ENCODE data around the gene CES1.
"Not testable (repeated sequence)": the region's sequence is repeated elsewhere in the genome, so short reads cannot be mapped to it uniquely, and the experiment has no call there.

CES1 gene

GRCh38 chr16:55782793-55783091 is 50.2 kb downstream of the CES1 start:
- H3K4me3 Mint-ChIP-seq; H3K27me3 Mint-ChIP-seq (ENCODE audit: low read depth); H3K27ac Mint-ChIP-seq; H3K36me3 Mint-ChIP-seq (ENCODE audit: low read depth); H3K9me3 Mint-ChIP-seq; H3K4me1 Mint-ChIP-seq (ENCODE audit: low read depth): not testable (repeated sequence)

- not testable (repeated sequence) for H3K4me1 Mint-ChIP-seq (ENCODE audit: low read depth); H3K9me3 Mint-ChIP-seq; H3K27me3 Mint-ChIP-seq (ENCODE audit: low read depth); H3K4me3 Mint-ChIP-seq; H3K27ac Mint-ChIP-seq; H3K36me3 Mint-ChIP-seq (ENCODE audit: low read depth)
Observed at GRCh38 chr16:55782091-55782792, 50.7 kb downstream of the CES1 start.

GRCh38 chr16:55781456-55781855 is 51.4 kb downstream of the CES1 start:
- H3K4me1 Mint-ChIP-seq (ENCODE audit: low read depth); H3K27me3 Mint-ChIP-seq (ENCODE audit: low read depth); H3K27ac Mint-ChIP-seq; H3K9me3 Mint-ChIP-seq; H3K4me3 Mint-ChIP-seq; H3K36me3 Mint-ChIP-seq (ENCODE audit: low read depth): not testable (repeated sequence)

- H3K27ac Mint-ChIP-seq; H3K36me3 Mint-ChIP-seq (ENCODE audit: low read depth); H3K9me3 Mint-ChIP-seq; H3K4me3 Mint-ChIP-seq; H3K27me3 Mint-ChIP-seq (ENCODE audit: low read depth); H3K4me1 Mint-ChIP-seq (ENCODE audit: low read depth): not testable (repeated sequence)
Observed at GRCh38 chr16:55780095-55780407, 52.8 kb downstream of the CES1 start.

- Mint-ChIP-seq H3K9me3 (no peaks in the 10 kb centered on the region), H3K4me1 (ENCODE audit: low read depth) (no peaks in the 10 kb centered on the region), H3K27ac (no peak overlapping the region), H3K27me3 (ENCODE audit: low read depth) (no peaks in the 10 kb centered on the region), H3K4me3 (no peak overlapping the region), H3K36me3 (ENCODE audit: low read depth) (no peaks in the 10 kb centered on the region)
Observed at GRCh38 chr16:55779402-55780094, 53.3 kb downstream of the CES1 start.

GRCh38 chr16:55778757-55779156 is 54.1 kb downstream of the CES1 start:
- Mint-ChIP-seq H3K9me3 (no peaks in the 10 kb centered on the region), H3K4me1 (ENCODE audit: low read depth) (no peaks in the 10 kb centered on the region), H3K27me3 (ENCODE audit: low read depth) (no peaks in the 10 kb centered on the region), H3K36me3 (ENCODE audit: low read depth) (no peaks in the 10 kb centered on the region), H3K4me3 (no peak overlapping the region), H3K27ac (no peak overlapping the region)

- no peak overlapping the region for H3K27ac Mint-ChIP-seq
- no peaks in the 10 kb centered on the region for H3K27me3 Mint-ChIP-seq (ENCODE audit: low read depth)
- H3K4me3 Mint-ChIP-seq, result no peak overlapping the region
- H3K36me3 Mint-ChIP-seq (ENCODE audit: low read depth), result no peaks in the 10 kb centered on the region
- H3K9me3 Mint-ChIP-seq, result no peaks in the 10 kb centered on the region
- H3K4me1 Mint-ChIP-seq (ENCODE audit: low read depth), result peaks cover 1% of the 10 kb centered on the region
Observed at GRCh38 chr16:55775857-55776256, 57.0 kb downstream of the CES1 start.

- Mint-ChIP-seq H3K27ac (no peak overlapping the region), H3K4me3 (no peak overlapping the region), H3K27me3 (ENCODE audit: low read depth) (no peaks in the 10 kb centered on the region), H3K36me3 (ENCODE audit: low read depth) (no peaks in the 10 kb centered on the region), H3K4me1 (ENCODE audit: low read depth) (peaks cover 3% of the 10 kb centered on the region), H3K9me3 (no peaks in the 10 kb centered on the region)
Observed at GRCh38 chr16:55773859-55774549, 58.9 kb downstream of the CES1 start.

GRCh38 chr16:55765161-55765560 is 67.7 kb downstream of the CES1 start:
- no peaks in the 10 kb centered on the region for H3K36me3 Mint-ChIP-seq (ENCODE audit: low read depth)
- no peaks in the 10 kb centered on the region for H3K4me1 Mint-ChIP-seq (ENCODE audit: low read depth)

GRCh38 chr16:55760310-55761001 is 72.4 kb downstream of the CES1 start:
- no peak overlapping the region for H3K4me3 Mint-ChIP-seq
- no peak overlapping the region for H3K27ac Mint-ChIP-seq
- peaks cover 37% of the 10 kb centered on the region for H3K27me3 Mint-ChIP-seq (ENCODE audit: low read depth)
- no peaks in the 10 kb centered on the region for H3K36me3 Mint-ChIP-seq (ENCODE audit: low read depth)
- H3K4me1 Mint-ChIP-seq (ENCODE audit: low read depth), result no peaks in the 10 kb centered on the region
- H3K9me3 Mint-ChIP-seq, result no peaks in the 10 kb centered on the region

More at GRCh38 chr16:55765161-55765560, 67.7 kb downstream of the CES1 start:
- Mint-ChIP-seq H3K27ac (no peak overlapping the region), H3K27me3 (ENCODE audit: low read depth) (peaks cover 18% of the 10 kb centered on the region), H3K9me3 (no peaks in the 10 kb centered on the region), H3K4me3 (no peak overlapping the region)

- not testable (repeated sequence) for H3K4me3 Mint-ChIP-seq; H3K4me1 Mint-ChIP-seq (ENCODE audit: low read depth); H3K9me3 Mint-ChIP-seq; H3K27ac Mint-ChIP-seq; H3K36me3 Mint-ChIP-seq (ENCODE audit: low read depth)
- H3K27me3 Mint-ChIP-seq (ENCODE audit: low read depth), result peaks cover 37% of the 10 kb centered on the region
Observed at GRCh38 chr16:55759965-55760309, 73.0 kb downstream of the CES1 start.

GRCh38 chr16:55757595-55758527 is 75.0 kb downstream of the CES1 start:
- H3K4me3 Mint-ChIP-seq, H3K27ac Mint-ChIP-seq: not testable (repeated sequence)
- peaks cover 16% of the 10 kb centered on the region for H3K36me3 Mint-ChIP-seq (ENCODE audit: low read depth)
- H3K4me1 Mint-ChIP-seq (ENCODE audit: low read depth), result peaks cover 12% of the 10 kb centered on the region
- peaks cover 37% of the 10 kb centered on the region for H3K27me3 Mint-ChIP-seq (ENCODE audit: low read depth)
- H3K9me3 Mint-ChIP-seq, result peaks cover 21% of the 10 kb centered on the region

- H3K27ac Mint-ChIP-seq, result no peak overlapping the region
- peaks cover 30% of the 10 kb centered on the region for H3K27me3 Mint-ChIP-seq (ENCODE audit: low read depth)
- peaks cover 29% of the 10 kb centered on the region for H3K9me3 Mint-ChIP-seq
- peaks cover 23% of the 10 kb centered on the region for H3K36me3 Mint-ChIP-seq (ENCODE audit: low read depth)
- no peak overlapping the region for H3K4me3 Mint-ChIP-seq
- peaks cover 20% of the 10 kb centered on the region for H3K4me1 Mint-ChIP-seq (ENCODE audit: low read depth)
Observed at GRCh38 chr16:55756963-55757362, 75.9 kb downstream of the CES1 start.

GRCh38 chr16:55754056-55754455 is 78.8 kb downstream of the CES1 start:
- peaks cover 9% of the 10 kb centered on the region for H3K27me3 Mint-ChIP-seq (ENCODE audit: low read depth)
- peak overlapping the region; percentile 98 for H3K27ac Mint-ChIP-seq
- peaks cover 26% of the 10 kb centered on the region for H3K36me3 Mint-ChIP-seq (ENCODE audit: low read depth)
- H3K9me3 Mint-ChIP-seq, result peaks cover 37% of the 10 kb centered on the region
- H3K4me3 Mint-ChIP-seq, result no peak overlapping the region
- H3K4me1 Mint-ChIP-seq (ENCODE audit: low read depth), result peaks cover 20% of the 10 kb centered on the region
